Left lung (tissue), 10 donors: Measurements from ENCODE around the gene TSR3. TPM values are rescaled to one million over a fixed set of nuclear protein-coding genes. Genes with fewer than 3 reads are reported as not detected.

Source experiments
- ATAC-seq: fragments of 200-7000 bp; cut with Tn5 transposase; one replicate; pipeline ENCODE4 v1.9.1; 2020; ENCODE audit warnings: moderate library complexity
- DNase-seq, 4 donors: peaks; one replicate each; pipeline ENCODE4 v3.0.0-alpha.2; 2013 to 2020
- H3K27ac ChIP-seq, 2 donors: fragments of 200-600 bp; sonication (generic) in 1 of 2; one replicate each; pipeline versions ENCODE4 v1.5.0 to v1.8.0; 2020 to 2021
- H3K27me3 ChIP-seq, 2 donors: fragments of 200-600 bp; sonication (generic) in 1 of 2; one replicate each; pipeline versions ENCODE4 v1.5.0 to v1.8.0; 2020 to 2021
- H3K36me3 ChIP-seq, 2 donors: fragments of 200-600 bp; sonication (generic) in 1 of 2; one replicate each; pipeline versions ENCODE4 v1.5.0 to v1.8.0; 2020 to 2021
- H3K4me1 ChIP-seq, 2 donors: fragments of 200-600 bp; one replicate each; pipeline ENCODE4 v1.8.0; 2021
- H3K4me3 ChIP-seq, 2 donors: fragments of 200-600 bp; sonication (generic) in 1 of 2; one replicate each; pipeline versions ENCODE4 v1.5.0 to v1.8.0; 2020 to 2021; ENCODE audit warnings: mild to moderate bottlenecking in 1 of 2
- H3K9me3 ChIP-seq, 2 donors: fragments of 200-600 bp; sonication (generic) in 1 of 2; one replicate each; pipeline versions ENCODE4 v1.5.0 to v1.8.0; 2020 to 2021
- intact Hi-C, 2 donors: fragments of 100-400 bp; cut with DNase I; formaldehyde crosslinking; loops; one replicate each; pipeline versions ENCODE4 v1.11.2 to v1.14.2; 2022
- polyA plus RNA-seq, 6 donors: library from polyadenylated mRNA; unstranded; fragments of 120-200 nt; gene quantifications; one replicate each; pipeline ENCODE4 v1.2.1, GENCODE V29; 2013; ENCODE audit not compliant: insufficient read length in 6 of 6
- total RNA-seq, 2 donors: library from RNA; stranded (reverse); fragmentation: NEBNext Ultra II Directional; extraction: Animal tissue kit (Norgen Biotek cat#: 25700); gene quantifications; one replicate each; pipeline ENCODE4 v1.2.1, GENCODE V29; 2021
- TF ChIP-seq, protein P1 (sequence below), 2 donors: fragments of 200-600 bp; sonication (generic) in 1 of 2; IDR thresholded peaks; one replicate each; pipeline versions ENCODE4 v1.5.0 to v1.8.0; 2021; ENCODE audit warnings: antibody characterized with exemption in 2 of 2
- donor health status: DM: no; HTN: yes; CAD: no.
- donor health status: DM: no; HTN: no; CAD: no.

TSR3 gene
- total and polyA plus RNA-seq, 8 donors = 33.6 to 57.0 (median 45.9) TPM

DNA sequence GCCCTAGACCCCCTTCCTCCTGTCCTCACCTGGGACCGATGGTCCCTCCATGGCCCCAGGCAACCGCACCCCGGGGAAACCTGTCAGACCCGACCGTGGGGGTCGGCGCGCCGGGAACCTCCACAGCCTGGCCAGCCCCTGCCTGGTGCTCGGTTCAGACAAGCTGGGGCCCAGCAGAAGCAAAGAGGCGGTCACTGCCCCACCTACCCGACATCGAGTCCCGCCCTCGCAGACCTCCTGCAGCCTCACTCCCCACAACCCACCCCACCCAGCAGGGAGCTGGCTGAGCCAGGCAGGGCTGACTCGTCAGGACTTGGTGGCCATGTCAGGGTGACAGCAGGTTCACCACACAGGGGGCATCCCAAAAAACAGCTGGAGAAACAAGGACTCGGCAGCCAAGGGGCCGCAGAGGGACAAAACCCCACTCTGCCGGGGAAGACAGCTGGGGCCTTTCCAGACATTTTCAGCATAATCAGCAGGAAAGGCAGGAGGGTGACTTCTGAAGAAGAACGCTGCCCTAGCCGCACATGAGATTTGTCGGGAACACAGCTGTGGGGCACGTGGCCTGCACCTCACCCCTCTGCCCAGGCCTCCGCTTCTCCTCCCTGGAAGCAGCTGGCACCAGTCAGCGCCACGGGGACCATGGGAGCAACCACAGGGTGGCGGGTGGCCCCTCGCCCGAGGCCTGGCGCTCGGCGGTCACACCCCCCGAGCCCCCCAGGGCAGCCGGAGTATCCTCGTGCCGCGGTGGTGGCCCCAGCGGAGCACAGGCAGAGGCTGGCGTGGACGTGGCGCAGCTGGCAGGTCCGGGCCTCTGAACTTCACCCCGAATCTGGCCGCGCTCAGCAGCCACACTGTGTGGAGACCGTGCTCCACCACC is 23.0 kb upstream of the TSR3 start:
- H3K4me3 ChIP-seq = no peak overlapping the region
- ATAC-seq = no peak
- TF ChIP-seq, protein P1, sequence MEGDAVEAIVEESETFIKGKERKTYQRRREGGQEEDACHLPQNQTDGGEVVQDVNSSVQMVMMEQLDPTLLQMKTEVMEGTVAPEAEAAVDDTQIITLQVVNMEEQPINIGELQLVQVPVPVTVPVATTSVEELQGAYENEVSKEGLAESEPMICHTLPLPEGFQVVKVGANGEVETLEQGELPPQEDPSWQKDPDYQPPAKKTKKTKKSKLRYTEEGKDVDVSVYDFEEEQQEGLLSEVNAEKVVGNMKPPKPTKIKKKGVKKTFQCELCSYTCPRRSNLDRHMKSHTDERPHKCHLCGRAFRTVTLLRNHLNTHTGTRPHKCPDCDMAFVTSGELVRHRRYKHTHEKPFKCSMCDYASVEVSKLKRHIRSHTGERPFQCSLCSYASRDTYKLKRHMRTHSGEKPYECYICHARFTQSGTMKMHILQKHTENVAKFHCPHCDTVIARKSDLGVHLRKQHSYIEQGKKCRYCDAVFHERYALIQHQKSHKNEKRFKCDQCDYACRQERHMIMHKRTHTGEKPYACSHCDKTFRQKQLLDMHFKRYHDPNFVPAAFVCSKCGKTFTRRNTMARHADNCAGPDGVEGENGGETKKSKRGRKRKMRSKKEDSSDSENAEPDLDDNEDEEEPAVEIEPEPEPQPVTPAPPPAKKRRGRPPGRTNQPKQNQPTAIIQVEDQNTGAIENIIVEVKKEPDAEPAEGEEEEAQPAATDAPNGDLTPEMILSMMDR (IDR thresholded peaks at IDR 0.05) = no peak
- no peaks in the 10 kb centered on the region for H3K9me3 ChIP-seq
- H3K4me1 ChIP-seq = peaks cover 6 to 19% of the 10 kb centered on the region in 2 donors
- intact Hi-C loops = no loop called here
- H3K27ac ChIP-seq = no peak overlapping the region
- no peak for DNase-seq
- no peaks in the 10 kb centered on the region for H3K27me3 ChIP-seq
- peaks cover 0 to 41% of the 10 kb centered on the region in 2 donors for H3K36me3 ChIP-seq

DNA sequence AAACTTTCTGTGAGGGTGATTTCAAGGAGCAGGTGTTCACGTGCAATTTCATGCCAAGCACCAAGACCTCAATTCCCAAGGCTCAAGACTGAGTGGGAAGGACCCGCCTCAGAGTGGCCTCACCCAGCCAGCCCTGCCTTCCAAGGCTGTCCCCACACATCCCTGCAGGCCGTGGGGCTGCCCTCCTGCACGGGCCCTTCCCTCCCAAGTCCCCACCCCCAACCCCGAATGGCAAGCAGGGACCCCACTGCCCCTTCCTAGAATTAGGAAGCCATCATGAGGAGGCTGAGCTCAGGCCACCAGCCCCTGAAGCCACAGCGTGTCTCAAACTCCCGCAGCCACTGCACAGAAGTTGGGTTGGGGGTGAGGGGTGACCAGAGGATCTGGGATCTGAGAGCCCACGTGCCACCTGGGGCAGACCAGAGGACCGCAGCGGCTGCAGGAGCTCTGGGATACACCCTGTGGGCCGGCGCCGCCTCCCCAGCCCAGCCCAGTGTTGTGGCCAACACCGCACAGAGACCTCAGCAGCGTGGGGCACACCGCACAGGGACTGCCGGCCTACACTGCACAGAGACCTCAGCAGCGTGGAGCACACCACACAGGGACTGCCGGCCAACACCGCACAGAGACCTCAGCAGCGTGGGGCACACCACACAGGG is 20.7 kb upstream of the TSR3 start:
- H3K36me3 ChIP-seq = peaks cover 0 to 56% of the 10 kb centered on the region in 2 donors
- DNase-seq (no peak), ATAC-seq (no peak)
- no peaks in the 10 kb centered on the region for H3K9me3 ChIP-seq
- no peaks in the 10 kb centered on the region for H3K27me3 ChIP-seq
- no peaks in the 10 kb centered on the region for H3K4me1 ChIP-seq
- TF ChIP-seq, protein P1 (IDR thresholded peaks at IDR 0.05) = no peak
- no peak overlapping the region for H3K4me3 ChIP-seq
- intact Hi-C loops = no loop called here
- H3K27ac ChIP-seq = no peak overlapping the region

GRCh38 chr16:1371054-1371978 is 19.6 kb upstream of the TSR3 start:
- no peak for ATAC-seq
- no peaks in the 10 kb centered on the region for H3K27me3 ChIP-seq
- no peak overlapping the region for H3K4me3 ChIP-seq
- H3K4me1 ChIP-seq = no peaks in the 10 kb centered on the region
- H3K9me3 ChIP-seq = no peaks in the 10 kb centered on the region
- H3K36me3 ChIP-seq = peaks cover 0 to 65% of the 10 kb centered on the region in 2 donors
- intact Hi-C loops = no loop called here
- TF ChIP-seq, protein P1 (IDR thresholded peaks at IDR 0.05) = no peak
- no peak overlapping the region for H3K27ac ChIP-seq
- no peak for DNase-seq

DNA sequence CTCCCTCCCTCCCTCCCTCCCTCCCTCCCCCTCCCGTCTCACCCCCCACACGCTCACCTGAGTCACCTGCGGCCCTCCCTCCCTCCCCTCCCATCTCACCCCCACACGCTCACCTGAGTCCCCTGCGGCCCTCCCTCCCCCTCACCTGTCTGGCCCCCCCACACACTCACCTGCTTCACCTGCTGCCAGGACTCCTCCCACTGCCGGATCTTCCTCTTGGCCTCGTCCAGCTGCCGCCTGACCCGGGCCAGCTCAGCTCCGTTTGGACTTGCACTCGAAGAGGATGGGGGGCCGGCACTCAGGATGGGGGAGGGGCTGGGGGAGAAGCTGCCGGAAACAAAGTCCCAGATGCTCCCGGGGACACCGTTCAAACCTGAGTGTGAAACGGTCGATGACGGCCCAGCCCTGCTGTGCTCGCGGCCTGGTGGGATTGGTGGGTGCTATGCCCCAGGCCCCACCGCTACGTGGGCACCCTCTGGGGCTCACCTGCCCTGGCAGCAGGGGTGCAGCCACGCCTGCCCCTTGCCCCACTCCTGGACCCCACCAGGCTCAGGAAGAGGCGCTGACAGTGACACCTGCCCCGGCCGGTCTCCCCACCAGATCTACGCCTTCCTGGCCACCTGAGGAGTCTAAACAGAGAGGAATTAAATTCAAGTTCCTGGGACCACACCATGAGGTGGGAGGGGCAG is 16.0 kb upstream of the TSR3 start:
- Histone ChIP-seq H3K9me3 (no peaks in the 10 kb centered on the region), H3K4me3 (no peak overlapping the region), H3K27me3 (no peaks in the 10 kb centered on the region), H3K36me3 (peaks cover 0 to 86% of the 10 kb centered on the region in 2 donors), H3K4me1 (no peaks in the 10 kb centered on the region), H3K27ac (no peak overlapping the region)
- ATAC-seq = no peak
- peak in 1 of 4 donors; percentile 56 for DNase-seq
- intact Hi-C loops = no loop called here
- TF ChIP-seq, protein P1 (IDR thresholded peaks at IDR 0.05) = no peak
